ENCODE measurements around the gene ATP8A2. TPM values are rescaled to one million over a fixed set of nuclear protein-coding genes. Genes with fewer than 3 reads are reported as not detected.

The ATP8A2 gene
- total RNA-seq, 2 donors from 2014 or later = 0.08 to 0.19 TPM

- Histone ChIP-seq H3K4me3 (no peak overlapping the region), H3K9me3 (no peaks in the 10 kb centered on the region), H3K27ac (no peak overlapping the region), H3K4me1 (no peaks in the 10 kb centered on the region), H3K36me3 (no peaks in the 10 kb centered on the region), H3K27me3 (no peaks in the 10 kb centered on the region)
- TF ChIP-seq, protein P1, sequence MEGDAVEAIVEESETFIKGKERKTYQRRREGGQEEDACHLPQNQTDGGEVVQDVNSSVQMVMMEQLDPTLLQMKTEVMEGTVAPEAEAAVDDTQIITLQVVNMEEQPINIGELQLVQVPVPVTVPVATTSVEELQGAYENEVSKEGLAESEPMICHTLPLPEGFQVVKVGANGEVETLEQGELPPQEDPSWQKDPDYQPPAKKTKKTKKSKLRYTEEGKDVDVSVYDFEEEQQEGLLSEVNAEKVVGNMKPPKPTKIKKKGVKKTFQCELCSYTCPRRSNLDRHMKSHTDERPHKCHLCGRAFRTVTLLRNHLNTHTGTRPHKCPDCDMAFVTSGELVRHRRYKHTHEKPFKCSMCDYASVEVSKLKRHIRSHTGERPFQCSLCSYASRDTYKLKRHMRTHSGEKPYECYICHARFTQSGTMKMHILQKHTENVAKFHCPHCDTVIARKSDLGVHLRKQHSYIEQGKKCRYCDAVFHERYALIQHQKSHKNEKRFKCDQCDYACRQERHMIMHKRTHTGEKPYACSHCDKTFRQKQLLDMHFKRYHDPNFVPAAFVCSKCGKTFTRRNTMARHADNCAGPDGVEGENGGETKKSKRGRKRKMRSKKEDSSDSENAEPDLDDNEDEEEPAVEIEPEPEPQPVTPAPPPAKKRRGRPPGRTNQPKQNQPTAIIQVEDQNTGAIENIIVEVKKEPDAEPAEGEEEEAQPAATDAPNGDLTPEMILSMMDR (IDR thresholded peaks at IDR 0.05) = no peak
- no peak for DNase-seq (ENCODE audit: low spot score)
Measured at GRCh38 chr13:25847145-25847544, 475.4 kb downstream of the ATP8A2 start.

- H3K27ac ChIP-seq = no peak overlapping the region
- H3K4me1 ChIP-seq = no peaks in the 10 kb centered on the region
- no peak overlapping the region for H3K4me3 ChIP-seq
- H3K36me3 ChIP-seq = no peaks in the 10 kb centered on the region
- H3K27me3 ChIP-seq = no peaks in the 10 kb centered on the region
- no peaks in the 10 kb centered on the region for H3K9me3 ChIP-seq
- DNase-seq (ENCODE audit: low spot score) = no peak
- TF ChIP-seq, protein P1 (IDR thresholded peaks at IDR 0.05) = no peak
Measured at GRCh38 chr13:25847635-25848626, 476.2 kb downstream of the ATP8A2 start.

- DNase-seq (ENCODE audit: low spot score) = no peak
- Histone ChIP-seq H3K4me1 (no peaks in the 10 kb centered on the region), H3K9me3 (no peaks in the 10 kb centered on the region), H3K36me3 (no peaks in the 10 kb centered on the region), H3K4me3 (no peak overlapping the region), H3K27me3 (no peaks in the 10 kb centered on the region), H3K27ac (no peak overlapping the region)
- TF ChIP-seq, protein P1 (IDR thresholded peaks at IDR 0.05) = no peak
Measured at GRCh38 chr13:25848812-25849745, 477.3 kb downstream of the ATP8A2 start.

DNA sequence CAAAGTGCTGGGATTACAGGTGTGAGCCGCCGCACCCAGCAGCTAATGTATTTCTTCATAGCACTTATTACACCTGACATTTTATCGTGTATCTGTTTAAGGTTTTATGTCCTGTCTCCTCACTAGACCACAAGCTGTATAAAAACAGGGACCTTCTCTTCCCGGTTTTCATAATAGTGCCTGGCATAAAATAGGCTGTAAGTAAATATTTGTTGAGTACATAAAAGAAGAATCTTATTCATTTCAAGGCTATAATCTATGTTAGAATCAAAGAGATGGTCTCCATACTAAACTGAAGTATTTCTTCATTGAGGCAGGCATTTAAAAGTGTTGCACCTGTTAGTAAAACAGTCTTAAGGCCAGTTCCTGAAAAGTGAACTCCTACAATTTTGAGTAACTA lies 486.1 kb downstream of the ATP8A2 start:
- TF ChIP-seq, protein P1 (IDR thresholded peaks at IDR 0.05) = no peak
- H3K27me3 ChIP-seq = no peaks in the 10 kb centered on the region
- H3K27ac ChIP-seq = no peak overlapping the region

DNA sequence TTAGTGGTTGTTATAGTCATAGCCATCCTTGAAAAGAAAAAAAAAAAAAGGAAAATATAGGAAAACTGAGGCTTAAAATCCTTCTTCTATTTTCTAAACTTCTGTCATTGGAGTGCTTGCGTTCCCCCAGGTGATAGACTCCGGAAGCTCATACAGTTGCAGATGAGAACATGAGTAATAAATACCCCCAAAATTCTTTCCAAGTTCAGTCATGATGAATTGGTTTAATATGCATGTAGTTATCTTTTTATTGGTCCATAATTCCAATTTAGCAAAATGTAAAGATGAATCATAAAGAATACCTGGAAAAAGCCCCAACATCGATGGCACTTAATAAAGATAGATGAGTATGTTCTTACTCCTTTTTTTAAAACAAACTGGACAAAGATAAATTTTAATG lies 487.8 kb downstream of the ATP8A2 start:
- no peak overlapping the region for H3K4me3 ChIP-seq
- no peak for DNase-seq (ENCODE audit: low spot score)
- TF ChIP-seq, protein P1 (IDR thresholded peaks at IDR 0.05) = no peak
- H3K27ac ChIP-seq = no peak overlapping the region
- no peaks in the 10 kb centered on the region for H3K27me3 ChIP-seq
- H3K9me3 ChIP-seq = no peaks in the 10 kb centered on the region
- no peaks in the 10 kb centered on the region for H3K4me1 ChIP-seq
- no peaks in the 10 kb centered on the region for H3K36me3 ChIP-seq

More for the DNA sequence above, 486.1 kb downstream of the ATP8A2 start:
- Histone ChIP-seq H3K9me3 (no peaks in the 10 kb centered on the region), H3K36me3 (no peaks in the 10 kb centered on the region), H3K4me3 (no peak overlapping the region), H3K4me1 (no peaks in the 10 kb centered on the region)
- no peak for DNase-seq (ENCODE audit: low spot score)
